HG03520 (cell line): ENCODE results near the gene CMSS1.

Experiments used
- ATAC-seq: cut with Tn5 transposase; IDR thresholded peaks from one replicate; pipeline ENCODE4 v1.9.1; 2021; ENCODE audit warnings: mild to moderate bottlenecking, moderate library complexity; ENCODE audit not compliant: unreplicated experiment

CMSS1 gene

DNA sequence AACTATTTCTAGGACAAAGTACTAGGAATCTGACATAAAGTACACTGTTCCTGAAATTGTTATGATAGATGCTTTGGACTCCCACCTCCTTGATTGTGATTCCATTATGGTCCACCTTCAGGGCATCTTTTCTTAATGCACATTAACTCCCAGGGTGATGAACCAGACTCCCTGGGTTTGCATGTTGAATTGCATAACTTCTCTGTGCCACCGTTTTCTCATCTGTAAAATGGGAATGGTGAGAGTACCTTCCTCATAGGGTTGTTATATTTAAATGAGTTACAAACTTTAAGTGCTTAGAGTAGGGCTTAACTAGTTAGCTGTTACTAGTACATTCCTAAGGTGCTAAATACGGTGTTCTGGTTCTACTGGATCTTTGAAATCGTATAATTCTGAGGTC, 81.9 kb downstream of the CMSS1 start:
- no peak for ATAC-seq

DNA sequence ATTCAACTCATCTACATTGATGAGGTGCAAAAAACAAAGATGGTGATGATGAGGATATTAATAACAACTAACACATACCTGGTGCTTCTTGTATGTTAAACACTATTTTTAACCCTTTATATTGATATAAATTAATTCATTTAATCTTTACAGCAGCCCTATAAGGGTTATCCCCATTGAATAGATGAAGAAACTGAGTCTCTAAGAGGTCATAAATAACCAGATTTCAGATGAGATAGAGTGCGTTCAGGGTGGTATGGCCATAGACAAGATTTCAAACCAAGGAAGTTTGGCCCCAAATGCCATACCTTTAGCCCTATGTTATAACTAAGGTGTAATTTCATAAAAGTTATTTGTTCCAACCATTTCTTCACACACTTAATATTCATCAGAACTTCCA, 82.6 kb downstream of the CMSS1 start:
- no peak for ATAC-seq

DNA sequence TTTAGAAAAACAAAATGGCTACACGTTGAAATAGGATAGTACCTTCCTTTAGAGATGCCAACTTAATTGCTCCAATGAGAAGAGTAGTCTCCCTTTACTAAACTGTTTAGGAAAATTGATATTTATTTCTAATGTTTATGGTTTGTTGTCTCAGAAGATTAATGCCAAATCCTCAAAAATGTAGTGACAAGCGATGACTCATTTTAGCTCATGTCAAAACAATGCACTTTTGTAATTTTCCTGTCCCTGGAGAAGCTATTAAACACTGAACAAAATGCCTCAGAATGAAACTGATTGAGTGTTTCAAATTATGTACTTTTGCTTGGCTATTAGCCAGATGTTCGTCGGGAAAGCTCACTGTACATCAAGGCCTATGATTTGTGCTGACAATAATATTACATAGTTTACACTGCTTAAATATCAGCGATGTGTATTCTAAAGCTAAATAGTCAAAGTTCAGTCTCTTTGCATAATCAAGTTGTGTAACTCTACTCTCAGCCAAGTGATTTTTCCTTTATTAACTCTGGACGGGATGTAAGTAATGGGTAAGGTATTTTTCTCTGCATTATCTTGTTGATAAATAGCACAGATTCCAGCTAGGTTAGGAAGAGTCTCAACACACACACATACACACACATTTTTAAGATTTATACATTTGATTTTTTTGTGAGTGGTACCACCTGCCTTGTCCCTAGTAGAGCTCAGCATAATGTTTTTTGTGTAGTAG, 83.7 kb downstream of the CMSS1 start:
- no peak for ATAC-seq

DNA sequence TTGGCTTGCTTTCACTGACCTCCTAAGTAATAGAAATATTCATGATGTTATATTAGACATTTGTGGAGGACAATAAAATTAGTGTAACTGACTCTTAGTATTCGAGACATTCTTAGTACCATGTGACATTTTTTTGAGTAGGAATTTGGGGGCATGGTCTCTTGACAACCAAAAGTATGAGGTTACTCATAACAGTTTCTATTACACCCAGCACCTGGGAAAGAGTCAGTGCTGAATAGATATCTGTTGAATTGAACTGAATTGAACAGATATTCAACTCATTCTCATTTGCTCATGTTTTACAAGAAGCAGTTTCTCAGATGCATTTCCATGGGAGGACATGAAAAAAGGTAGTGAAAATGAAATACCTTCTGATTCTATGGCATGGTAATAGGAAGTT, 84.4 kb downstream of the CMSS1 start:
- no peak for ATAC-seq

DNA sequence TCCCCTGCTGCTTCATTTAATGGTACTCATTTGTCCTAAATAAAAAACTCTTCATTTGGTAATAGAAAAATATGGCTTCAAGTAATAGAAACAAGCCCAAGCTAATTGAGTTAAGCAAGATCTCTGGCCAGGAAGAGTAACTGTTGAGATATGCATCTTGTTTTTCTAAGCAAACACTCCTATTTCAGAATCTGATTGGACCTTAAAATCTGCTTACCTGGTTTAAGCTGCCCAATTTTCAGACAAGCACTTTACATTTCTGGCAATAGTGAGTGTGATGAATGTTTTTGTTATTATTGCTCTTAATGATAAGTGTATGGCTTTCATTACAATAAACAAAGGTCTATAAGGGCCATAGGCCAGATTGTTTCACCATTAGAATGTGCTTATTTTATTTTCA, 86.2 kb downstream of the CMSS1 start:
- ATAC-seq, result no peak

DNA sequence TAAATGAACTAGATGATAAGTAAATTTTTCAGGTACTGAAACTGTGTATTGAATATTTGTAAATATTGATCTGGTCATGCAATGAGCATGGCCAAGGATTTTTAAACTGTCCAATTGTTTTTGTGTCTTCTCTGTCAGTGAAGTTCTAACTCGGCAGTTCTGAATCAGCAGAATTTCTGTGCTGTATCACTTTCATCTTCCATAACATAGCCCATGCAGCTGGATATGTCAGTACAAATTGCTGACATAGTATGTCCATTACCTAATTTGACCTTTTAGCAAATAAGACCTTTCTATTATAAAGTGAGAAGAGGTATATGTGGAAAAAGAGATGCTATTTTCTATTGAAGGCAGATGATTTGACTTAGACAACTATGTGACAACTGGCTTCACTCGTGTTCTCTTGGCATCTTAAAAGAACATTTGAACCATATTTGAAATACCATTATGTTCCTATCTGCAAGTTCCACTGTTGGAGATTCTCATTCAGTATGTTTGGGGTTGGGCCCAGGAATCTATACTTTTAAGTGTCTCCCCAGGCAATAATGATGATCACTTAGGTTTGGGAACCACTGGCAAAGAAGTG, 90.4 kb downstream of the CMSS1 start:
- ATAC-seq, result no peak

DNA sequence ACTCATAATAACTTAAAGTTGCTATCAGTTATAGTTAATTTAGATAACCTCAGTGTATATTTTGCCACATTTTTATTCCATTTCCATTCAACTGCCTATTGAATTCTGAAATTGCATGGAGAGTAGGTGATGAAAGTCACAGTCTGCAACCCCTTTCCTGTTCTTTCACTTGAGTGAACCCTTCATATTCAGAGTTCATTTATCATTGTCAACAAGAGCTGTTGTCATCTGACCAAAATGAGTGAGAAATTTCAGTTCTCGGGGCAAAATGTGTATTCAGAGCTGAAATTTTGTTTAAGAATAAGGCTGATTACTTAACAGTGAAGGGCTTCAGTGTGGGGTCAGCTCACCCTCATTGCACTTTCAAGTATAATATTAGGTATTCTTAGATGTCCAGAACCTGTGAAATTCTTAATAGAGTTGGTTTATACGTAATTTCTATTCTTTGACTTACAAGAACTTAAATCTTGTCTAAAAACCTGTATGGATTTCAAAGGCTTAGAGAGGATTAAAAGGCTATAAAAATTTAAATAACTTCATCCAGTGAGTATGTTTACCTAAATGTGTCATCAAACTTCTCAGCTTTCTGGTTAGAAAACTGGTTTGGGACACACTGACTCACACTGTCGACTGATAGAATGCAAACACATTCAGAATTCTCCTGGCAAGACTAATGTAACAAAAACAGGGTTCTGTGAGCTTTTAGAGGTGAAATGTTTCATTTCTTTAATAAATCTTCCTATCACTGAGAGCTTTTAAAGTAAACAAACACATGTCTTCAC, 92.2 kb downstream of the CMSS1 start:
- ATAC-seq, result no peak

DNA sequence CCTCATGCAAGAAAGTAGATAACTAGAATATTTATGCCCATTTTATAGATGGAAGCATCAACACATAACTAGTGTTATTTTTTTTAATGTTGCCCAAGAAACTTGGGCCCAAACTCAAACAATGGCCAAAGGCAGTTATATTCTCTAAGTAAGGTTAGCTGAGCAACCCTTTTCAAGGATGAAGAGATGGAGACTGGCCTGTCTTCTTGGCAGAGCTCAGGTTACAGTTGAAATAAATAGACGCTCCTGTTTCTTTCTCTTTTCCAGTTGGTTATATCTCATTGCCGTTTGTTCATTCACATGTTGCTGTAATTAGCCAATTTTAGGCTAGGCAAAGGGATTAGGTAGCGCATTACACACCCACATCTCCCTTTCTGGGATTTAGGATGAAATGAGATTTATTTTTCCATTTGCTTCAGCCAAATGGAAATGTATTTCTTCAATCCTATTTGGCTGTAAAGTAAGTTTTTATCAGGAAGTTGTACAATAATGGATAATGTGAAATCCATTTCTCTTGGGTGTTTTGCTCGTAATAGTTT, 93.2 kb downstream of the CMSS1 start:
- ATAC-seq, result no peak

DNA sequence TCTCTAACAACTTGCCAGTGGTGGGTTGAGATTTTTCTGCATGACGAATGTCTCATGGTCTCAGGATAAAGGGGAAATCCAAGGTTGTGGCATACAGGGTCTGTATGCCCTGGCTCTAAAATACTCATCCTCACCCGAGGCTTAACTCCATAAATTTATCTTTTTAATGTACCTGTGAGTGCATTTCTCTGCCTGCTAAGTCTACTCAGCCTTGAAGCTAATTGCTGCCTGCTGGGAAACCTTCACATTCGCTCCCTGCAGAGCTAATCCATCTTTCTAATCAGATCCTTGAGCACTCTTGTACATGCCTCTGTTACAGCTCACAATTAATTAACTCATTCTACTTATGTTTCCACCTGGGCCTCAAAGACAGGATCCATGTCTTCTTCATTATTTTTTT, 93.8 kb downstream of the CMSS1 start:
- no peak for ATAC-seq

DNA sequence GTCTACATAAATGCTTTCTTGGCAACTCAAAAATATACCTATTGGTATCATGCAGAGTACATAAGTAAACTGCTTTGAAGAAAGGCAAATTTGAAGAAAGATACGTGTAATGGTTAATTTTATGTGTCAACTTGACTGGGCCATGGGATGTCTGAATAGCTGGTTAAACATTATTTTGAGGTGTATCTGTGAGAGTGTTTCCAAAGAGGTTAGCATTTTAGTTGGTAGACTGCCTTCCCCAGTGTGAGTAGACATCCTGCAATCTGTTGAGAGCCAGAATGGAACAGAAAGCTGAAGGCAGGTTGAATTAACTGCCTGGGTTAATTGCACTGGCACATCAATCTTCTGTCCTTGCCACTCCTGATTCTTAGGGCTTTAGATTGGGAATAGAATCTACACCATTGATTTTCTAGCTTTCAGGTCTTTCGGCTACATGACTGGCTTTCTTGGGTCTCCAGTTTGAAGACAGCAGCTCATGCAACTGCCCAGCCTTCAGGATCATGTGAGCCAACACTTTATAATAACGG, 98.3 kb downstream of the CMSS1 start:
- ATAC-seq, result no peak

DNA sequence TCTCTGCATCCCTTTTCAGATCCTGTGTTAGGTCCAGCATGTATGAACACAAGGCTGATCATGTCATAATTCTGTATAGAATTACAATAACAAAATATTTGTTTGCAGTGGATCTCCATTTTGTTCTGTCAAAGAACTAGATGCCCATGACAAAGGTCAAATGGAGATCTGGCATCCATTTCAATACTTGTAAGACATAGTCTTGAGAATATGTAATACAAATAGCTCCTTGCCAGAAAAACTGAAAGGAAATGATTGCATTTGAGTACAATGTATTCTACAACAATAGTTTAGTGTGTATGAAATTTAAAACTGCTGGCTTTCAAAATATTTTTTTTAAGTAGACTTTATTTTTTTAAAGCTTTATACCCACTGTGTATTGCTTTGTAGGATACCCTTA, 101.1 kb downstream of the CMSS1 start:
- no peak for ATAC-seq

DNA sequence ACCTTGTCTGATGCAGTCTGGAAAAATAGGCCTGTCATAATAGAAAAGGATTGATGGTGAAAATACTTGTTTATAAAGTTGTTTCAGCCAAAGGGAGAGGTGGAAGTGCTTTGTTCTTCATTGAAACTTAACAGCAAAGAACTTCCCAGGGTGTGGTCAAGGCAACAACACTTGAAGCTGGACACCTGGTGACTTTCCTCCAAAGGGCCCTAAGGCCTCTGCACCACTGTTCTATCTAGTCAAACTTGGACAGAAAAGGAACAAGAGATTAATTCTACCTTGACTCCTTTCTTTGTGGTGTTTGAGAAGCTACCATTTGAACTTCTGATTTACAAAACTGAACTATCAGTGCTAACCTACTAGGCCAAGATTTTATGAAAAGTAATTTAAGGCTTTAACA, 102.0 kb downstream of the CMSS1 start:
- no peak for ATAC-seq

DNA sequence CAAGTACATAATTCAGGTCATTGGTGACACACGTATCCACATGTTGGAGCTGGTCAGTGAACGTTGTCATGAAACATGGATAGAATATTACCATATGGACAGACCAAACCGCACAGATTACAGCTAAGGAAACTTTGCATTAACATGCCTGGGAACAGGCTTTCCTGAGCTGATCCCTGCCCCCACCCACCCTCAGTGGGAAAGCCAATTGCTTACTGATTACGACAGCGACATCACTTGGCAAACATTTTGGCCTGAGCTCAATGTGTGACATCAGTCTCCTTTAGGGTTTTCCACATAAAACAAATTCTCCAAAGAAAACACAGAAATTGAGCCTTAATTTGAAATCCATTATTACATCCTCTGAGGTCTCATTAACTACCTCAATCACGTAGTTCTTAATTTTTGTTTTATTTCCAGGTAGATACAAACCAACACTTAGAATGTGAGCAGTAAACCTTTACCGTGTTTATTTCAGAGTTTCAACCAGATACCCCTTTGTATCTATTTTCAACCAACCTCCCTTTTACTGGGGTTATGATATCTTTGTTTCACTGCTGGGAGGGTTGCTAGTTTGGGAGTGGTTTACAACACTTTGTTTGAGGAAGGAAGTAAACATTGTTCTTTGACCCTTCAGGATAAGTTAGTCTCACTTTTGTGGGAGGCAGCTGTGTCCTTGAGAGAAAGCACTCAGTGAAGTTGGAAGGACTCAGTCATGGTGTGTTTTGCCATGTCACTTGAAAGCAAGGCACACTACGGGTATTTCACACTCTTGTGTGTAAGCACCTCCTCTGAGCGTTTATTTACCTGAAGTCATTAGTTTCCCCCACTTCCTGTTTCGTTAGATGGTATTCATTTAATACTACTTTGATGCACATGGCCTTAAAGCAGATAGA, 103.1 kb downstream of the CMSS1 start:
- ATAC-seq, result no peak

DNA sequence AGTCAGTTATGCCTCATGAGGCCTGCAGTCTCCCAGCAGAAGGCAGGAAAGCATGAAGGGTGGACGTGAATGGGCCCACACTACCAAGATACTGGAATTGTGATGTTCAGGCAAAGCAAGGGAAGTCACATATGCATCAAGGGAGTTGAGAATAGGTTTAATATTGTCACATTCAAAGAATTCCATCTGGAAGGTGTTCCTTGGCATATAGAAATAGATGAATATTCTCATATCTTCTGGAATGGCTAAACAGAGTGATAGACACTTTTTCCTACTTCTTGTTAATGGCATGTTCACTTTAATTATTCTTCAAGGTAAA, 103.7 kb downstream of the CMSS1 start:
- no peak for ATAC-seq

DNA sequence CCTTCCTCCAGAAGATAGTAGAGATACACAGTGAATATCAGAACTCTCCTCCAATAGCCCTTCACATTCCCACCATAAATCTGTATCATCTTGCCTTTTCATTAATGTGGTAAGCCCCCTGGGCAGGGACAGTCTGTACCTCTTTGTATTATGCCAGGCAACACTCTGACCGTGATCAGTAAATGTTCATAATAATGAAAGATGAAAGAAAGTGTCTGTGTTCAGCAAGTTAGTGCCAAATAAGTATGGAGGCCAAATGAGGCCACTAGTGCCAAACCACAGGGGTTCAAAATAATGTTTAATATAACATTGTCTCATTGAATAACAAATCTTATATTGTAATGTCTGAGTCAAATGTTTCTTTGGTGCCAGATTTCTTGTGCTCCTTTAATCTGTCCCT, 104.3 kb downstream of the CMSS1 start:
- no peak for ATAC-seq

DNA sequence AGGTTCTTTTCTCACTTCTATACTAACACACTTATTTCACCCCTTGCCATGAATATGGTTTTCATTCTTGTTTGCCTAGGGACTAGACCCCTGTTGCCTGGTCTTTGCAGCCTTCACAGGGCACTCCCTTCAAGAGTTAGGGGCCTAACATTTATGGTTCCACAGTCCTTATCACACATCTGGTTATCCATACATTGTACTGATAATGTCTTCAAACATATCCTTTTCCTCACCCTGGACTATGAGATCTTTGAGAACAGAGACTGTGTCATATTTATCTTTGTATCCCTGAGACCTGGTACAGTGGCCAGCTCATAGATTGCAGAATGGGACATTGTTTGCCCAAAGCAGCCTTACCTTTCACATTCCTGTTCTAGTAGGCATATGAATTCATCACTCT, 106.2 kb downstream of the CMSS1 start:
- no peak for ATAC-seq

DNA sequence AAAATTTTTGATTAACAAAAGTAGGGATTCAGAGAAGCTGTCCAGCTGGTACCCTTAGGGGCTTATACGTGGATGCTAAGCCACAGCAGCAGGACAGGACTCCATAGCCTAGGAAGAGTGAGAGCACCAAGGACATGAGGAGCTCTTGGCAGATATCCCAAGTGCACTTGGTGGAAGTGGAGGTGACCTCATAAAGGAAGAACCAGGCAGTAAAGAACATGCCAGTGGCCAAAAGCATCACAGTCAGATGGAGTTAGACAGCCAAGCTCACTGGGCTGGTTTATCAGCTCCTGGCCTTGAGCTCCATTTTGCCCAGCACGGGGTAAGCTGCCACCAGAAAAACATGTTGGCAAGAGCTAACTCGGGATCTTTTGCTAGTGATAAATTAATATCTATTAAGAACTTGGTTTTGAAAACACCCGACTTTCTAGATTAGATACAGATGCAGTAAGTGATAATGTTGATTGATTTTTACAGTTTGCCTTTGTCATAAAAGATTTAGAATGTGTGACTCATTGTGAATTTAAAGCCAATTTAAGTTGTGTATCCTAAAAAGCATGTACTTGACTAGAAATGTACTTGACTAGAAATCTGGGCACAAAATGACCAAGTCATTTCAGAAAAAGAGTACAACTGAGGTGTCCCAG, 108.0 kb downstream of the CMSS1 start:
- no peak for ATAC-seq

DNA sequence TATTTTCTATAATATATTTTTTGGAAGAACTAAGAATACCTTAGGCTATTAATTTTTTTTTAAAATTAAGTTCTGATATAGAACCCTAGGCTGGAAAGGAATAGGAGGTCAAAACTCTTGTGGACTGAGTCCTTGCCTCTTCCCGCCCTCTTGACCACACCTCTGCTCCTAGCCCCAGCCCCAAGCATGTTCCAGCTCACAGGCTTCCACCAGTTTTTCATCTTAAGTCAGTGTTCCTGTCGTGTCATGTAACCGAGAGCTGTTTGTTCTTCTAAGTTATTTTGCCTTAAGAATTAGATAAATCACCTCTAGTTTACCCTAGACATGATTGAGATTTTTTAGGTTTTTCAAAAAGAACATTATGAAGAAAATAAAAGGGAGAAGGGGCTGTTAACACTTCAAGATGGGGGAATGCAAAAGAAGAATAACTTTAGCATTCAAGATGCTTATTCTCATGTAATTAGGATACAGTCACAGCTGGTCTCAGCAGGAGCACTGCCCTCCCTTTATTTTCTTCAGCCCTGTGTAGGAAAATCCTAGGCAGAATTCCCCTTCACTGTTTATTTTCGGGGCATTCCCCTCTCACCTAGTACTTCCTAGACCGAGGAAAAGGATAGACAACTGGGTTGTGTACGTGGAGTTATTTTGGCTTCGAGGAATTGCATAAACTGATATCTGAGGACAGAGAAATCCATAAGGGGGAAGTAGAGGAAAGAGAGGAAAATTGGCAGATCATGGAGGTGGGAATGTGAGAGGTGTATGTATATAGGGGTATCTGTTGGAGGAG, 110.2 kb downstream of the CMSS1 start:
- ATAC-seq, result no peak
